ENCODE measurements around the gene OR5AS1. TPM values are rescaled to one million over a fixed set of nuclear protein-coding genes. Genes with fewer than 3 reads are reported as not detected.

The OR5AS1 gene
- not detected for total RNA-seq

- no peaks in the 10 kb centered on the region for H3K9me3 ChIP-seq
- no peak within 1 kb of the TSS for H3K4me3 ChIP-seq
- H3K4me1 ChIP-seq = no peaks in the 10 kb centered on the region
- no peak within 1 kb of the TSS for H3K27ac ChIP-seq
- no peak for DNase-seq
- in situ Hi-C loops (cut with MboI; ENCODE audit: low pct_ligation_motif_present in 1 of 4, low pct_unique_long_range_greater_than_20kb in 1 of 4, low sequenced_read_pairs in 3 of 4) = no loop called here
- TF ChIP-seq EP300 (IDR thresholded peaks at IDR 0.05; ENCODE audit: low read depth) (no peak), POLR2AphosphoS5 (IDR thresholded peaks at IDR 0.05) (no peak), POLR2A (IDR thresholded peaks at IDR 0.05) (no peak)
- TF ChIP-seq, protein P1, sequence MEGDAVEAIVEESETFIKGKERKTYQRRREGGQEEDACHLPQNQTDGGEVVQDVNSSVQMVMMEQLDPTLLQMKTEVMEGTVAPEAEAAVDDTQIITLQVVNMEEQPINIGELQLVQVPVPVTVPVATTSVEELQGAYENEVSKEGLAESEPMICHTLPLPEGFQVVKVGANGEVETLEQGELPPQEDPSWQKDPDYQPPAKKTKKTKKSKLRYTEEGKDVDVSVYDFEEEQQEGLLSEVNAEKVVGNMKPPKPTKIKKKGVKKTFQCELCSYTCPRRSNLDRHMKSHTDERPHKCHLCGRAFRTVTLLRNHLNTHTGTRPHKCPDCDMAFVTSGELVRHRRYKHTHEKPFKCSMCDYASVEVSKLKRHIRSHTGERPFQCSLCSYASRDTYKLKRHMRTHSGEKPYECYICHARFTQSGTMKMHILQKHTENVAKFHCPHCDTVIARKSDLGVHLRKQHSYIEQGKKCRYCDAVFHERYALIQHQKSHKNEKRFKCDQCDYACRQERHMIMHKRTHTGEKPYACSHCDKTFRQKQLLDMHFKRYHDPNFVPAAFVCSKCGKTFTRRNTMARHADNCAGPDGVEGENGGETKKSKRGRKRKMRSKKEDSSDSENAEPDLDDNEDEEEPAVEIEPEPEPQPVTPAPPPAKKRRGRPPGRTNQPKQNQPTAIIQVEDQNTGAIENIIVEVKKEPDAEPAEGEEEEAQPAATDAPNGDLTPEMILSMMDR (IDR thresholded peaks at IDR 0.05) = no peak
- no peaks in the 10 kb centered on the region for H3K27me3 ChIP-seq
- intact Hi-C loops (cut with DNase I; ENCODE audit: low total_unique reads) = no loop called here
- H3K36me3 ChIP-seq = no peaks in the 10 kb centered on the region
Measured at GRCh38 chr11:56027354-56027753, at the start of gene OR5AS1. OR5AS1 (plus strand) TSS chr11:56027654; CDS start chr11:56030419, 2,765 bp downstream.

DNA sequence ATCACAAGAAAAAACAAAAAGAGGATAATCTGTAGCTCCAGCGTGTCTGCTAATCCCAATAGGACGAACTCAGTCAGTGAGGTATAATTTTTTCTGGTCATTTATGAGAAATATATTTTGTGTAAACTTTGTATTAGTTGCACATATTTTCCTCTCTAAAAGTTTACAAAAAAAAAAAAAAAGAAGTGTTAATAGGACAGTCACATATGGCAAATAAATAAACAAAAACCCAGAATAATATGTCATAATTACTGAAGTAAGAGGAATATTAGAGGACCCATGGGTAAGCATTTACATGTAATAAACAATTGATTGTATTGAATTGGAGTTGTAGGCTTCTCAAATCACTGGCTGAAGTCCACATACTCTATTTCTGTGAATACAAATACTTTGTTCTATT, 32.9 kb upstream of the OR5AS1 start, which contains the start of gene OR5F1:
Gene OR5F1 (minus strand): TSS at position 101 of the 400 bp plus-strand sequence. CDS start 0 bp downstream, at position 101.
- in situ Hi-C loops (cut with MboI; ENCODE audit: low pct_ligation_motif_present in 1 of 4, low pct_unique_long_range_greater_than_20kb in 1 of 4, low sequenced_read_pairs in 3 of 4) = no loop called here
- H3K27me3 ChIP-seq = no peaks in the 10 kb centered on the region
- no peaks in the 10 kb centered on the region for H3K9me3 ChIP-seq
- WGBS, 2 donors (ENCODE audit: low coverage in 1 of 2) = 59 to 60% methylated on average over 2 of the region's 2 CpGs
- H3K27ac ChIP-seq = no peak within 1 kb of the TSS
- no peaks in the 10 kb centered on the region for H3K36me3 ChIP-seq
- TF ChIP-seq EP300 (IDR thresholded peaks at IDR 0.05; ENCODE audit: low read depth) (no peak), POLR2A (IDR thresholded peaks at IDR 0.05) (no peak), POLR2AphosphoS5 (IDR thresholded peaks at IDR 0.05) (no peak)
- TF ChIP-seq, protein P1 (IDR thresholded peaks at IDR 0.05) = no peak
- DNase-seq = no peak
- no peak within 1 kb of the TSS for H3K4me3 ChIP-seq
- intact Hi-C loops (cut with DNase I; ENCODE audit: low total_unique reads) = no loop called here
- no peaks in the 10 kb centered on the region for H3K4me1 ChIP-seq

- TF ChIP-seq POLR2A (IDR thresholded peaks at IDR 0.05) (no peak), POLR2AphosphoS5 (IDR thresholded peaks at IDR 0.05) (no peak), EP300 (IDR thresholded peaks at IDR 0.05; ENCODE audit: low read depth) (no peak)
- TF ChIP-seq, protein P1 (IDR thresholded peaks at IDR 0.05) = no peak
- in situ Hi-C loops (cut with MboI; ENCODE audit: low pct_ligation_motif_present in 1 of 4, low pct_unique_long_range_greater_than_20kb in 1 of 4, low sequenced_read_pairs in 3 of 4) = no loop called here
- no peaks in the 10 kb centered on the region for H3K27me3 ChIP-seq
- H3K27ac ChIP-seq = no peak overlapping the region
- H3K36me3 ChIP-seq = no peaks in the 10 kb centered on the region
- DNase-seq = no peak
- intact Hi-C loops (cut with DNase I; ENCODE audit: low total_unique reads) = no loop called here
- H3K4me1 ChIP-seq = no peaks in the 10 kb centered on the region
- H3K9me3 ChIP-seq = peaks cover 0 to 3% of the 10 kb centered on the region in 2 donors
- H3K4me3 ChIP-seq = no peak overlapping the region
Measured at GRCh38 chr11:56010716-56011115, 16.7 kb upstream of the OR5AS1 start.

DNA sequence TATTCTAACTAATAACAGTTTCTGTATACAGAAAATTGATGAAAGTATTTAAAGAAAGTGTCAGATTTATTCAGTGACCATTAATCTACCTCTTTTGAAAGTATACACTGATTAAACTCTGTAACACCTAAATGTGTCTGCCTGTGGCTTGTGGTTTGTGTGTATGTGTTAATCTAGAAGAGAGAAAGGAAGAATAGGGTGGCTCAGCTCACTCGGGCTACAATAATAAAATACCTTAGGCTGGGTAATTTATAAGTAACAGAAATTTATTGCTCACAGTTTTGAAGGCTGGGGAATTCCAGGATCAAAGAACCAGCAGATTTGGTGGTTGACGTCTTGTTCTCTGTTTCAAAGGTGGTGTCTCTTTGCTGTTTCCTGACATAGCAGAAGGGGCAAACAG, 13.6 kb upstream of the OR5AS1 start:
- Histone ChIP-seq H3K9me3 (peaks cover 0 to 3% of the 10 kb centered on the region in 2 donors), H3K36me3 (no peaks in the 10 kb centered on the region), H3K27me3 (no peaks in the 10 kb centered on the region), H3K4me1 (no peaks in the 10 kb centered on the region), H3K27ac (no peak overlapping the region), H3K4me3 (no peak overlapping the region)
- TF ChIP-seq, protein P1 (IDR thresholded peaks at IDR 0.05) = no peak
- no peak for TF ChIP-seq POLR2A (IDR thresholded peaks at IDR 0.05)
- TF ChIP-seq EP300 (IDR thresholded peaks at IDR 0.05; ENCODE audit: low read depth) = no peak
- no peak for TF ChIP-seq POLR2AphosphoS5 (IDR thresholded peaks at IDR 0.05)
- in situ Hi-C loops (cut with MboI; ENCODE audit: low pct_ligation_motif_present in 1 of 4, low pct_unique_long_range_greater_than_20kb in 1 of 4, low sequenced_read_pairs in 3 of 4) = no loop called here
- intact Hi-C loops (cut with DNase I; ENCODE audit: low total_unique reads) = no loop called here
- DNase-seq = no peak
- 28 to 36% methylated on average over 2 of the region's 2 CpGs for WGBS, 2 donors (ENCODE audit: low coverage in 1 of 2)
